Left ventricle myocardium superior (tissue), 1 donor: ENCODE measurements around the gene CDH2. TPM values are rescaled to one million over a fixed set of nuclear protein-coding genes. Genes with fewer than 3 reads are reported as not detected.
A peak's percentile ranks its signal among the peaks of the same experiment; 100 is the strongest.

Experiments used
- ATAC-seq: fragments of 200-7000 bp; cut with Tn5 transposase; one replicate; pipeline ENCODE4 v1.9.1; 2020; ENCODE audit warnings: mild to moderate bottlenecking, moderate library complexity
- DNase-seq: peaks from one replicate; pipeline ENCODE4 v3.0.0-alpha.2; 2020
- intact Hi-C: fragments of 100-400 bp; cut with micrococcal nuclease; formaldehyde crosslinking; loops from one replicate; pipeline ENCODE4 v1.11.0; 2022
- total RNA-seq: library from RNA; stranded (reverse); fragmentation: NEBNext Ultra II Directional; extraction: Animal tissue kit (Norgen Biotek cat#: 25700); gene quantifications from one replicate; pipeline ENCODE4 v1.2.1, GENCODE V29; 2021
- donor health status: DM: no; HTN: yes; CAD: no; lungs with severe emphysema.

The CDH2 gene
- total RNA-seq, 1 donor from 2014 or later, result 321 TPM

DNA sequence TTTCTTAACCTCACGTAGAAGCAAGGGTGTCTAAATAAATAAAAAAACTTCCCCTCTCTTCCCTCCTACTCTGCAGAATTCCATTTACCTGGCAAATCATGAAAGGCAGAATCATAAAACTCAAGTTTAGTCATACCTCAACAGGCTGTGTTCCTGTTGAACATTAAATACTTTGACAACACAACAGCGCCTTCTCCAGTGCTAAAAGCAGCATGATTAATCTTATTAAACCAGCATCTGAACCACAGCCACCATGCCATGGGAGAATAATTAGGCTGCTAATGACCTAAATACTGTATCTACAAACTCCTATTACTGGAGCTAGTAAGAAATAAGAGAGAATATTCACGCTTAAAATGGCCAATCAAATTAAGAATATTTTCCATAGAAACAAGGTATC lies 68.1 kb downstream of the CDH2 start:
- intact Hi-C loops, result loop anchor here (10.0 kb wide), 2 partner anchors 64 to 114 kb away; no protein-coding TSS in a partner anchor
- DNase-seq, result no peak
- ATAC-seq, result no peak

DNA sequence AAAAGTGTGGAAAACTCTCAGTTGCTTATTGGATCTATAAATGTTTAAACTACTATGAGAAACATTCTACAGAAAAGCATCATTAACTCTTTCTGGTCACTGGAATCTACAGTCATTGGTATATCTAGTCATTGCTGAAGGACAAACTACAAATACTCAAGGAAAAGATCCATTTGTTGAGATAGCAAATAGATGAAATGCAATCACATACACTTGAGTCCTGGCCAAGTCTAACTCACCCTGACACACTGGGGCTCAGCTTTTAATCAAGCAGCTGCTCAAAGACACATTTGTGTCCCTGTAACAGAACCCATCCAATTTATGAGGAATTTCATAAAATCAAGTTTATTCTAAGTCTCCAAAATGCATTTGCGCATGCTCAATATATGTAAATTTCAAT lies 68.7 kb downstream of the CDH2 start:
- ATAC-seq (no peak), DNase-seq (no peak)
- intact Hi-C loops, result loop anchor here (10.0 kb wide), 2 partner anchors 63 to 113 kb away; no protein-coding TSS in a partner anchor

DNA sequence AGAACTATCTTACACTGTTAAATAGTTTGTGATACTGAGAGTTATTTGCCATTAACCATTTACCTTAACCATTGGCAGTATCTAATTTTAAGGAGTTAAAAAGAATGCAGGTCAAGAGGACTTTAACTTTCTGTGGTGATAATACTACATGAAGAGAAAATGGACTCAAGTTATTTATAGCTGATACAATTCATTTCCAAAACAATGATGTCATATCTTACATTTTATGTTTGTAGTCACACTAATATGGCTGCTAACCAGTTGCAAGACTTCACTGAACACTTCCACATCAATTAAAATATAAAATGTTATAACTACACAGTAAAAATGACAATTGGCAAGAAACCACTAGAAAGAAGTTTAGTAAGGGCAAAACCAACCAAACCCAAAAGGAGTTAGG lies 77.7 kb downstream of the CDH2 start:
- intact Hi-C loops, result no loop called here
- DNase-seq (no peak), ATAC-seq (no peak)

DNA sequence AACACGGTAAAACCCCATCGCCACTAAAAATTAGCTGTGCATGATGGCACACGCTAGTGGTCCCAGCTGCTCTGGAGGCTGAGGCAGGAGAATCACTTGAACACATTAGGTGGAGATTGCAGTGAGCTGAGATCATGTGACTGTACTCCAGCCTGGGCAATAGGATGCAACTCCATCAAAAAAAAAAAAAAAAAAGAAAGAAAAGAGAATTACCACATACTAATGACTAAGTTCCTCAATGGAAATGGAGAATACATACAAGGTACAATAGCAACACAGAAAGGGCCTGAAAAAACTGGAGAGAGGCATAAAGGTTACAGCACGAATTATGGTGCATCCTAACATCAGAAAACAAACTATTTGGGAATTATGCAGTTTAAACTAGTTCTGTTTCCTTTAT lies 81.3 kb downstream of the CDH2 start:
- DNase-seq (no peak), ATAC-seq (no peak)
- intact Hi-C loops, result no loop called here

DNA sequence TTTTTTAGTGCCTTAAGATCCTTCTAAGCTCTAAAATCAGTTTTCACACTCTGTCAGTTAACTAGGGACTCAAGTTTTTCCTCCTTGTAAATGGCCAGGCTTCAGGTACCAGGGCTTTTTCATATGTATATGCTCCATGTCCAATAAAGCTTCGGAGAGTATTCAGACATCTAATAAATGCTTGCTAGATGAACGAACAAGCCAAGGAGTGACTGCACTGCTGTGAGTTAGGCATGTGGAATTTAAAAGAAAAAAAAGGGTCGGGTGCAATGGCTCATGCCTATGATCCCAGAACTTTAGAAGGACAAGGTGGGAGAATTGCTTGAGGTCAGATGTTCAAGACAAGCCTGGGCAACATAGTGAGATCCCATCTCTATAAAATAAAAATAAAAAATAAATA lies 81.9 kb downstream of the CDH2 start:
- ATAC-seq, result no peak
- DNase-seq, result no peak
- intact Hi-C loops, result no loop called here

DNA sequence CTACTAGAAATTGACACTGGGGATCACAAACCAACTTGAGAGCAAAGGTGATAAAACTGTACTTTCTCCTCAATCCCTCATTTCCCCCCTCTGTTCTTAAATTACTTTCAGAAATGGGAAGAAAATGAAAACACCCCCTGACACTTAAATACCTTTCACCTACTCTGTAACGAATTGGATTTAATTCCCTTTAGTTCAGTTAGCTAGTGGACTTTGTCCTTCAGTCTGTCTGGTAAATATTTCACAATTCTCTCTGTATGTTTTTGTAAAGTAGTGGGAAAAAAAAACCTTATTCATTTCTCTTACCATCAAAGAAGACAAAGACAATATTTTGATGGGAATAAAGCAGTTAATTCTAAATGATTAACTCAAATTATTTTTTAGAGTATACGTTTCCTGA lies 85.7 kb downstream of the CDH2 start:
- DNase-seq, result no peak
- ATAC-seq, result no peak
- intact Hi-C loops, result no loop called here

DNA sequence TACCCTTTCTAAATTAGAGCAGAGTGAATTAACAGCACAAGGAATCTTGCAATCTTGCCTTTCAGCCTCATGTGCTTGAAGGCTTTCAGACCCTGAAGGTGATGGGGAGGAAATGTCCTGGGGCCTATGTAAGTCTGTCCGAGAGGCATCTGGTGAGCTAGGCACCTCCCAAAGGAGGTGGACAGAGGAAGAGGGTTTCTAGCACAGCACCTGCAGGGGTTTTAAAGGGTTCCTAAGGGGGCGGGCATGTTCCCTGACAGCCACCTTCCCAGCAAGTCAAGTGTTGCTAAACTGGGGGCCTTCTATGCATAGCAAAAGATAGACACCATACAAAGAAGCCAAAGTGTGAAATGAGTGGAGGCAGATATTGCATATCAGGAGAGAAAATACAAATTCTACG lies 88.5 kb downstream of the CDH2 start:
- intact Hi-C loops, result no loop called here
- ATAC-seq, result peak; percentile 69
- DNase-seq, result no peak

DNA sequence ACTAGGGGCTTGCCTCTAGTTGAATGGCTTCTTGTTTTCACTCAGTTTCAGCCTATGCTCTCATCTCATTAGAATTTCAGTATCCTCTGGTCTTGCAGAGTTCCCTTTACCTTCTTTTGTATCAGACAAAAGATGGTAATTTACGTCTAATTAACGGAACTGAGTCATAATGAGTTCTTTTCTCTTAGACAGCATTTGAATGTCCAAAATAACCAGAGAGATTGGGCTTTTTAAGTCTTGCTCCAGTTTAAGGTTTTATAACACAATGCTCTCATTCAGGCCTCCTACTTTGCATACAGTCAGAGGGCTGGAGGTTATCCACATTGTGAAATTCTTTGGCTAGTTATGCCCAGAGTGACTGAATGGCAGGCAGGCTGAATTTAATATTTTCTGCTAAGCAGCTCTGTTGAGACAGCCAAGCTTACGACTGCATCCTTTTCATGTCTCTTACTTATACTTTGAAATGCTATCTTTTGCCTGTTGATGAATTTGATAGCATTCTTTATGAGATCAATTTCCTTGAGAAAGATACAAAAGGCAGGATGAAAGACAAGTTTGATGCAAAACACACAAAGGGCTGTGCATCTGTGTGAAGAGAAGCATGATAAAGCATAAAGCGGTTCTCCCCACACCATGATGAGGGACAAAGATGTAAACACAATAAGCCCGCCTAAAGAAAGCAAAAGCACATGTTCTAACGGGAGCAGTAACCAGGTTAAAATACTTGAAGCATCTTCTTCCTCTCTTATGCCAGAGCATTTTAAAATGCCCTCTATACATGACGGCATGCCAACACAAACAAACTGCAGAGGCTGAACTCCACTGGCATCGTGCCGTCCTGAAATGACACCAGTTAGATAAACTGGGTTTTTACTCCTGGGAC lies 90.0 kb downstream of the CDH2 start:
- peak; percentile 46 for DNase-seq
- intact Hi-C loops, result no loop called here

DNA sequence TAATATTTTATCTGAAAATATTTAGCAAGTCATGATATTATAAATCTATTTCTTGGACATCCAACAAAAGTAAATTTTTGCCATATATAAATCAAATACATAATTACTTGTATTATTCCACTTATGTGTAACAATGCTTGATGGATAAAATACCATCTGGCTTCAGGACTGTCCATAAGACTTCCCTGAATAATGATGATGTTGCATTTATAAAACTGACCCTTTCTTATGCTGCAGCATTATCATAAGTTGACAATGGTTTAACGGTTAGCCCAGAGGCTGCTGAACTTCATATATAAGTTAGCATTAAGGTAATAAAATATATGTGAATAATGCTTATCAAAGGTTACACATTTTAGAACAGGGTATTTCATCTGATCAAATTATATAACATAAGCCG lies 95.4 kb downstream of the CDH2 start:
- intact Hi-C loops, result no loop called here
- ATAC-seq (no peak), DNase-seq (no peak)

More for the DNA sequence above, 90.0 kb downstream of the CDH2 start:
- ATAC-seq, result peak; percentile 80

DNA sequence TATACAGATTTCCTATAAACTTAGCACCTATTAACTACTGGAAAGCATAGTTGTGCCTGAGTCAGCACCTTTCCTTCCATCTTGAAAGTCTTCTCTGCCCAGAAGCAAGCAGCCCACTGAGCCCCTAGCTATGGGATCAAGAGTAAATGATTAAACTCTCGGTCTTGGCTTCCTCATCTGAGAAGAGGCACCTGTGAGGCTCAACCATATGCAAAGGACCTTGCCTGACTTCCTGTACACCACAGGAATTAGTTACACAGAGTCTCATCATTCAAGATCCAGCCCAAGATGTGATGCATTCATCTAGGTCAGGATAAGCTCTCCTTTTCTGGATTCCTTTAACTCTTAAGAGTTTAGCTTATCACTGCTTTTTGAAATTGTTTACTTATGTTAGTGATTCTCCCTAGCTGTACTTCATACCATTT lies 96.0 kb downstream of the CDH2 start:
- no peak for ATAC-seq
- no peak for DNase-seq
- intact Hi-C loops, result no loop called here

DNA sequence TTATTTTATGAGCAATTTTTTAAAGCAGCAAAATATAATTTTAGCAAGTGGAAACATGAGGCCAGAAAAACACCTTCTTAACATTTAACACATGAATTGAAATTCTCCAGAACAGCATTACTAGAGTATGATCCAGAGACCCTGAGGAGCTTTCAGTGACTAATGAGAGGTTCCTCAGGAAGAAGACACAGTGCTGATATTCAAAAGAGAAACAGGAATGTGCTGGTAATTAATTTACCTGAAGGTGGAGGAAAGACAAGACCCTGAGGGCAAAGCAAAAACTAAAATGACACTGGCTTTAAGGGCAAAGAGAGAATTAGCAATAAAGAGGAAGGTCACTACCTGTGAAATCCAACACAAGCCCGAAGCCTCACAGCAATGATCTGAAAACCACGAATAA lies 97.0 kb downstream of the CDH2 start:
- DNase-seq, result no peak
- intact Hi-C loops, result no loop called here
- ATAC-seq, result no peak

DNA sequence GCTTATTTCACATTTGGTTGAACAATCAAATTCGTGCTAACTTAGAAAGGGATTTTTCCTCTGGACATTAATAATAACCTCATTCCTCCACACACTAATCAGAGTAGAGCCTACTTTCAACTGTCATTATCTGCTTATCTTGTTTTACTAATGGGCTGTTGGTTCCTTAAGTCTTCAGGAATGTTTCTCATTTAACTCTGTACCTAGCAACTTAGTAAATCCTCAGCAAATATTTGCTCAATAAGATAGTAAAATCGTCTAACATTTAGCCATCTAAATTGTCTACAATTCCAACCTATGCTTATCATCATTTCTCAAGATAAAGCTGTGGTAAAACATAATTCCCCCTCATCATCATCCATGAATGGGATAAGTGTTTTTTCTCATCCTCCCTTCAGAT lies 98.1 kb downstream of the CDH2 start:
- DNase-seq (no peak), ATAC-seq (no peak)
- intact Hi-C loops, result no loop called here

DNA sequence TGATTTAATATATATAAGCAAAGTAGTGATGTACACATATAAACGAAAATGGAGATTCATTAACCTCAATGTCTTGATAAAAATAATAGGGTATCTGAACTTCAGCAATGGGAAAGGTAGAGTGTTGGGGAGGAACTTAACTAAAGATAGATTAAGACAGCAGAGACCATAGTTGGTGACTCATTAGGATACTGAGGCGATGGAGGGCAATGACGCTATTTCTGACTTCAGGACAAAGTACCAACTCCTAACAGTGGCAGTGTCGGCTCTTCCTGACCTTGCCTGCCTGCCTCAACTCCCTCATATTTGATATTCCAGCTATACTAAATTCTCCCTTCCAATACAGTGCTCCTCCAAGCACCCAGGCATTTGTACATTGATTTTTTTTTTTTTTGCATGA lies 98.6 kb downstream of the CDH2 start:
- ATAC-seq (peak; percentile 58), DNase-seq (no peak)
- intact Hi-C loops, result no loop called here

DNA sequence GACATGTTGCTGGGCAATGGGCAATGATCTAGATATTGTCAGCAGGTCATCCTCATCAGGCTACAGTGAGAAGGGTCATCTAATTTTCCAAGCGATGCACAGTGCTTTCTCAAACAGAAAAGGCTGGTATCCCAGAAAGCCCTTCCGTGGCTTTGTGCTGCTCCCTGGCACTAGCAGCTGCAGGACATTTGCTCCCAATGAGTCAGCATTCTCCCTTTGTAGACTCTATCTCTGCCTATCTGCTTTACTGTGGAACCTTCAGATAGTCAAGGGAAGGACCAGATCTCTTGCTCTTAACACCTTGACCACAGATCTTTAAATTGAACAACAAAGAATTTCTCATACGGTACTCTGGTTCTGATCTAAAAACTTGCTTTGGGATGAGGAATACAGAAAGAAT lies 101.4 kb downstream of the CDH2 start:
- intact Hi-C loops, result no loop called here
- peak; percentile 56 for ATAC-seq
- no peak for DNase-seq

DNA sequence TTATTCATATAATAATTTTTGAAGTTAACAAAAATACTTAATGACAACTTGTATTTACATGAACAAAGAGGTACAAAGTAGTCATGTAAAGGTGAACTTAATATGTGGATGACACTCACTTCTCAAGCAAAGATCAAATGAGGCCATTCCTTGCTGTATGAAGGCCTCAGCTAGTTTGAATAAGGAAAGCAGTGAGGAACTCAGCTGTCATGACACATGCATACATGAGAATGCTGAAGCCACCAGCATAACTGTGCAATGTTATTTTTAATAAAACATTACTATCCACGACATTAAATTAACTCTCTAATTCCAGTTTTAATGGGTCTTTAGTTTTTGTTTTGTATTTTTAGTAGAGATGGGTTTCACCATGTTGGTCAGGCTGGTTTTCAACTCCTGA lies 102.9 kb downstream of the CDH2 start:
- intact Hi-C loops, result no loop called here
- no peak for DNase-seq
- ATAC-seq, result no peak

DNA sequence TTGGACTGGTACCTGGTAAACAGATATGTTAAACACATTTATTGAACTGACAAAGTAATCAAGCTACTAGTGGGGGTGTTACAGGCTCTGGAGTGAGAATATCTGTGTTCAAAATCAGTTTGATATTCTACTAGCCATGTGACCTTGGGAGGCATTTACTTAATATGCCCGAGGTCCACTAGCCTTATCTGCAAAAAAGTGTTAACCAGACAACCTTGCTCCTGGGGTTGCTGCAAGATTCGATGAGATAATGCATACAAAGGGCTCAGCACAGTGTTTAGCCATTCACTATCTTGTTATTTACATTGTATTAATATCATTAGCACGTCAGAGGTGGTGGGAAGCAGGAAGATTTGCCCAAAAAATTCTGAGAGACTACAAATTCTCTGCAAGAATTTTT lies 103.3 kb downstream of the CDH2 start:
- intact Hi-C loops, result no loop called here
- ATAC-seq (no peak), DNase-seq (no peak)

DNA sequence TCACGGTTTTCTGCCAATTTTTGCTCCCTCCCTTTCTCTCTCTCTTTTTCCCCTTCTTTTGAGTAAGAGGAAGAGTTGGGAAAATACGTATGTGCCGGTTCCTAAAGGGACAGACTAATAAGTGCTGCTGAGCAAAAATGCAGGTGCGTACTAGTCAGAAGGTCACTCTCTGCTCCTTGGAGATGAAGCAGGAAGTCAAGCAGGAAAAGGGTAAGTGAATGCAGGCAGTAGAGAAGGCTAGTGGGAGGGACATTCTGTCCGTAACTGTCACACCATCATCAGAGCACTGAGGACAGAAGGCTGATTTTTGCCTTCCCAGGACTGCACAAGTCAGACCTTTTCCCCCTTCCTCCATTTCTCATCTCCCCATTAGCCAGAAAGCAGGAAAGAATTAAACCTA lies 105.7 kb downstream of the CDH2 start:
- ATAC-seq (peak; percentile 26), DNase-seq (no peak)
- intact Hi-C loops, result no loop called here

DNA sequence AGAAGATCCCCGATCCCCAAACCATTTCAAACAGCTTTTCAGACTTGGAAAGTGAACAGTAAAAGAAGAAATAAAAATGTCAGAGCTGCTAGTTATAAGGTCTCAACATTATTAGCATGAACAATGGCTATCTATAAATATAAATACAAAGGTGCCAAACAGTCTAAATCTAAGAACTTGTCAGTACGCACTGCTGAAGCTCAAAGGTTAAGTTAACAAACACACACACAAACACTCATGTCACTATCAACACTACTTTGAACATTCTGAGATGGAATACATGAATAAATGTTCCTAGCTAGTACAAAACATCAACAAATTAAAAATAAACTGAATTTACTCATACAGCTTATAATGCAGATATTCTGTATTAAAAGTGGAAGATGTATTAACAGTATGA lies 108.7 kb downstream of the CDH2 start:
- no peak for ATAC-seq
- DNase-seq, result no peak
- intact Hi-C loops, result no loop called here

DNA sequence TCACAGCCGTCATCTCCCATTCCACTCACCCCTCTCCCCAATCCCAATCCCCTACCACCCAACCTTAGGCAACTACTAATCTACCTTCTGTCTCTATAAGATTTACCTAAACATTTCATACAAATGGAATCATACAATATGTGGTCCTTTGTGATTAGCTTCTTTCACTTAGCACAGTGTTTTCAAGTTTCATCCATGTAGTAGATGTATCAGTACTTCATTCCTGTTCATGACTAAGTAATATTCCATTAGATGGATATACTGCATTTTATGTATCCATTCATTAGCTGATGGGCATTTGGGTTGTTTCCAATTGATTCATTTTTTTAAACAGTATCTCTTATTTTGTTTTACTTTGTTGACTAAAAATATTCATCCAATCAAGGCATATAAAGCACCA lies 109.6 kb downstream of the CDH2 start:
- intact Hi-C loops, result no loop called here
- DNase-seq, result no peak

DNA sequence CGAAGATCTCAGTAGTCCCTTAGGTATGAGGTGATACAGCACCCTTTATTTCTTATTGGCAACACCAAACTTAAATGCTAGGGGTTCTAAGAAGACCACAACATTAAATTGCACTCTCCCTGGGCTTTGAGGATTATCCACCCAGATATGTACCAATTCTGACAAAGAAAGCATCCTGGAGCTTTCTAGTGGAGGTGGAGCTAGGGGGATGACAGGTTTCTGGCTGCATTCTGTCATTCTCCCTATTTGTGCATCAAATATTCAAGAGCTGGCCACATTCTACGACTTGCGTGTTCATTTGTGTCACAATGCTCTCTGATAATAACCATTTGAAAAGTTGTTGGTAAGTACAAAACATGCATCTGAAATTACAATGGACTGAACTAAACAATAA lies 111.1 kb downstream of the CDH2 start:
- no peak for ATAC-seq
- no peak for DNase-seq
- intact Hi-C loops, result no loop called here

More for the DNA sequence above, 109.6 kb downstream of the CDH2 start:
- ATAC-seq, result no peak
